ENCODE measurements around the gene KDM5A.

KDM5A gene

GRCh38 chr12:271161-271560 lies 118.0 kb downstream of the KDM5A start:
- DNase-seq, result no peak

GRCh38 chr12:269191-269590 lies 119.9 kb downstream of the KDM5A start:
- DNase-seq, result no peak

GRCh38 chr12:268483-268840 lies 120.7 kb downstream of the KDM5A start:
- no peak for DNase-seq

- DNase-seq, result no peak
Observed at GRCh38 chr12:267581-268482, 121.3 kb downstream of the KDM5A start.

GRCh38 chr12:265096-265495 lies 124.0 kb downstream of the KDM5A start:
- DNase-seq, result no peak

- DNase-seq, result no peak
Observed at GRCh38 chr12:264269-264668, 124.9 kb downstream of the KDM5A start.

GRCh38 chr12:263574-263973 lies 125.5 kb downstream of the KDM5A start:
- no peak for DNase-seq

- DNase-seq, result no peak
Observed at GRCh38 chr12:262817-263216, 126.3 kb downstream of the KDM5A start, which contains the start of gene SLC6A13. Gene SLC6A13, minus strand, starts transcription at chr12:262836. Its CDS starts 2,784 bp downstream, at chr12:260052.

GRCh38 chr12:262113-262512 lies 127.0 kb downstream of the KDM5A start:
- DNase-seq, result no peak

- DNase-seq, result no peak
Observed at GRCh38 chr12:257521-258321, 131.4 kb downstream of the KDM5A start.

- DNase-seq, result no peak
Observed at GRCh38 chr12:256958-257357, 132.2 kb downstream of the KDM5A start.

GRCh38 chr12:256225-256624 lies 132.9 kb downstream of the KDM5A start:
- no peak for DNase-seq

- no peak for DNase-seq
Observed at GRCh38 chr12:254912-255311, 134.2 kb downstream of the KDM5A start.

- DNase-seq, result no peak
Observed at GRCh38 chr12:254039-254438, 135.1 kb downstream of the KDM5A start.

- no peak for DNase-seq
Observed at GRCh38 chr12:253116-253831, 135.8 kb downstream of the KDM5A start.

- DNase-seq, result no peak
Observed at GRCh38 chr12:252636-253035, 136.5 kb downstream of the KDM5A start.

GRCh38 chr12:247271-247670 lies 141.8 kb downstream of the KDM5A start:
- no peak for DNase-seq

GRCh38 chr12:243381-243780 lies 145.7 kb downstream of the KDM5A start:
- no peak for DNase-seq

GRCh38 chr12:242496-242895 lies 146.6 kb downstream of the KDM5A start:
- DNase-seq, result no peak

GRCh38 chr12:241266-241665 lies 147.9 kb downstream of the KDM5A start:
- no peak for DNase-seq

GRCh38 chr12:240566-240965 lies 148.6 kb downstream of the KDM5A start:
- no peak for DNase-seq

- DNase-seq, result no peak
Observed at GRCh38 chr12:238736-239398, 150.3 kb downstream of the KDM5A start.

GRCh38 chr12:238116-238515 lies 151.0 kb downstream of the KDM5A start:
- DNase-seq, result no peak

Data from CD4-positive, alpha-beta T cell treated with Interleukin-15 for 1 hour (primary cell).